DND-41 (cell line): ENCODE results near the gene BACH2.

ENCODE experiments used
- ATAC-seq: fragments of 200-7000 bp; cut with Tn5 transposase; 3 replicates; pipeline ENCODE4 v1.9.1; 2021; ENCODE audit warnings: low read depth; ENCODE audit not compliant: insufficient read depth
- DNase-seq: peaks from one replicate; pipeline ENCODE4 v3.0.0-alpha.2; 2020
- H2AFZ ChIP-seq: 2 replicates; pipeline ENCODE4 v1.6.0; 2012; ENCODE audit warnings: low read depth, low read length
- H3K27ac ChIP-seq: 2 replicates; pipeline ENCODE4 v1.5.1; 2012; ENCODE audit warnings: low read length, inconsistent platforms
- H3K27me3 ChIP-seq: fragments of 200-600 bp; sonication (generic); 2 replicates; pipeline ENCODE4 v1.6.0; 2012; ENCODE audit warnings: low read length, mild to moderate bottlenecking, inconsistent platforms; ENCODE audit not compliant: insufficient read depth, poor library complexity
- H3K36me3 ChIP-seq: 2 replicates; pipeline ENCODE4 v1.5.1; 2012; ENCODE audit warnings: low read length, inconsistent platforms; ENCODE audit not compliant: insufficient read depth
- H3K4me1 ChIP-seq: 2 replicates; pipeline ENCODE4 v1.5.1; 2012; ENCODE audit warnings: mild to moderate bottlenecking, low read length; ENCODE audit not compliant: insufficient read depth
- H3K4me2 ChIP-seq: 2 replicates; pipeline ENCODE4 v1.6.0; 2012; ENCODE audit warnings: mild to moderate bottlenecking, moderate library complexity, low read length, inconsistent platforms; ENCODE audit not compliant: insufficient read depth
- H3K4me3 ChIP-seq, 2 experiments: fragments of 200-600 bp in 1 of 2; shearing (Covaris generic) in 1 of 2; 2 replicates each; pipeline ENCODE4 v1.5.1; 2012 to 2016; ENCODE audit warnings: inconsistent platforms in 2 of 2, low read length in 2 of 2, mild to moderate bottlenecking in 2 of 2, low read depth in 1 of 2, moderate library complexity in 1 of 2
- H3K79me2 ChIP-seq: 2 replicates; pipeline ENCODE4 v1.6.0; 2012; ENCODE audit warnings: low read length, inconsistent platforms; ENCODE audit not compliant: insufficient read depth
- H3K9ac ChIP-seq: 2 replicates; pipeline ENCODE4 v1.6.0; 2012; ENCODE audit warnings: low read depth, mild to moderate bottlenecking, inconsistent platforms, low read length, moderate library complexity
- H3K9me3 ChIP-seq: 2 replicates; pipeline ENCODE4 v1.5.1; 2012; ENCODE audit warnings: low read length, moderate library complexity, mild to moderate bottlenecking, inconsistent platforms; ENCODE audit not compliant: insufficient read depth, severe bottlenecking
- H4K20me1 ChIP-seq: 2 replicates; pipeline ENCODE4 v1.6.0; 2012; ENCODE audit warnings: low read length; ENCODE audit not compliant: insufficient read depth
- EZH2 ChIP-seq: IDR thresholded peaks from 3 replicates; pipeline ENCODE4 v1.6.1; 2012; ENCODE audit warnings: borderline replicate concordance, low read depth, mild to moderate bottlenecking, moderate library complexity, low read length, inconsistent platforms; ENCODE audit not compliant: severe bottlenecking
- TF ChIP-seq, protein P1 (sequence below): IDR thresholded peaks from 2 replicates; pipeline ENCODE4 v1.5.1; 2012; ENCODE audit warnings: borderline replicate concordance, low read length, moderate library complexity, mild to moderate bottlenecking; ENCODE audit not compliant: poor library complexity, severe bottlenecking; ENCODE audit errors: extremely low read depth

BACH2 gene

DNA sequence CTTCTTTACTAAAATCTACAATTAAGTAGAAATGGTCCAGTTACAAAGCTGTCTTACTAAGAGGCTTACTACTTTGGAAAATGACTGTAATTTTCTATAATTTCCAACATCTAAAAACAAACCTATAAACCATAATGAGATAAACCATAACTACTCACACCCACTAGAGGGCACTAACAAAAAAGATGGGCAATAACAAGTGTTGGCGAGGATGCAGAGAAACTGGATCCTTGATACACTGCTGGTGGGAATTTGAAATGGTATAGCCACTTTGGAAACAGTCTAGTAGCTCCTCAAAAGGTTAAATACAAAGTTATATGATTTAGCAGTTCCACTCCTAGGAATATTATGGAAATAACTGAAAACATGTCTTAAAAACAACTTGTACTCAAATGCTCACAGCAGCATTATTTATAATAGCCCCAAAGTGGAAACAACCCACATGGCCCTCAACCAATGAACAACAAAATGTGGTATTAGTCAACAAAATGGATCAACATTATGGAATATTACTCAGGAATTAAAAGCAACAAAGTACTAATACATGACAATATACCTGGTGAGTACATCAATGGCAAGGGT is 351.7 kb downstream of the BACH2 start:
- Histone ChIP-seq H3K4me3 (no peak overlapping the region), H3K27me3 (no peaks in the 10 kb centered on the region), H3K36me3 (peaks cover 3% of the 10 kb centered on the region; the same call in 1 of the 2 replicates), H3K9ac (no peak overlapping the region), H2AFZ (no peak overlapping the region), H3K4me1 (peaks cover 11% of the 10 kb centered on the region), H4K20me1 (no peaks in the 10 kb centered on the region), H3K27ac (no peak overlapping the region), H3K9me3 (no peaks in the 10 kb centered on the region), H3K79me2 (no peaks in the 10 kb centered on the region), H3K4me2 (no peak overlapping the region)
- DNase-seq = no peak
- TF ChIP-seq, protein P1, sequence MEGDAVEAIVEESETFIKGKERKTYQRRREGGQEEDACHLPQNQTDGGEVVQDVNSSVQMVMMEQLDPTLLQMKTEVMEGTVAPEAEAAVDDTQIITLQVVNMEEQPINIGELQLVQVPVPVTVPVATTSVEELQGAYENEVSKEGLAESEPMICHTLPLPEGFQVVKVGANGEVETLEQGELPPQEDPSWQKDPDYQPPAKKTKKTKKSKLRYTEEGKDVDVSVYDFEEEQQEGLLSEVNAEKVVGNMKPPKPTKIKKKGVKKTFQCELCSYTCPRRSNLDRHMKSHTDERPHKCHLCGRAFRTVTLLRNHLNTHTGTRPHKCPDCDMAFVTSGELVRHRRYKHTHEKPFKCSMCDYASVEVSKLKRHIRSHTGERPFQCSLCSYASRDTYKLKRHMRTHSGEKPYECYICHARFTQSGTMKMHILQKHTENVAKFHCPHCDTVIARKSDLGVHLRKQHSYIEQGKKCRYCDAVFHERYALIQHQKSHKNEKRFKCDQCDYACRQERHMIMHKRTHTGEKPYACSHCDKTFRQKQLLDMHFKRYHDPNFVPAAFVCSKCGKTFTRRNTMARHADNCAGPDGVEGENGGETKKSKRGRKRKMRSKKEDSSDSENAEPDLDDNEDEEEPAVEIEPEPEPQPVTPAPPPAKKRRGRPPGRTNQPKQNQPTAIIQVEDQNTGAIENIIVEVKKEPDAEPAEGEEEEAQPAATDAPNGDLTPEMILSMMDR = peak; percentile 57
- no peak for TF ChIP-seq EZH2
- ATAC-seq = no peak

DNA sequence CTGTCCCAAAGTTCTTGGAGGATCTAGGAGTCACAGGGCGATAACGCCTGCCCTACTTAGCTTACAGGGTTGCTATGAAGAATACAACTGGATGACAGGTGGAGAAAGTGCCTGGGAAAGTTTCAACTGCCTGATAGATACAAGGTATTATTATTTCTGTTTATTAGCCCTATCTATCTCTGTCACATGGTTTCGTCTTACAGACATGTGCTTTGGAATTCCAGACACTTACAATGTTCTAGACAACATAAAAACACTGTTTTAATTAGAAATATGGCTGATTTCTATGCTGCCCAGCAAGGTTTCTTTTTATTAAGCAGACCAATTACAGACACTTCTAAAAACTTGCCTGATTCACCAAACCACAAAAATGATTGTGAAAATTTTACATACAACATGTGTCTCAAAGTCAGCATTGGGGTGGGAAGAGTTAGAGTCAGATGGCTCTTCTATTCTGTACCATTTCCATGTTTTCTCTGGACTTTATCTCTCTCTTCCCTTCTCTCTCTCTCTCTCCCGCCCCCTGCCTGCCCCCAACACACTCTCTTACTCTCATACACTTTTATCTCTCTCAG is 352.4 kb downstream of the BACH2 start:
- Histone ChIP-seq H3K79me2 (no peaks in the 10 kb centered on the region), H4K20me1 (no peaks in the 10 kb centered on the region)
- ATAC-seq = no peak

DNA sequence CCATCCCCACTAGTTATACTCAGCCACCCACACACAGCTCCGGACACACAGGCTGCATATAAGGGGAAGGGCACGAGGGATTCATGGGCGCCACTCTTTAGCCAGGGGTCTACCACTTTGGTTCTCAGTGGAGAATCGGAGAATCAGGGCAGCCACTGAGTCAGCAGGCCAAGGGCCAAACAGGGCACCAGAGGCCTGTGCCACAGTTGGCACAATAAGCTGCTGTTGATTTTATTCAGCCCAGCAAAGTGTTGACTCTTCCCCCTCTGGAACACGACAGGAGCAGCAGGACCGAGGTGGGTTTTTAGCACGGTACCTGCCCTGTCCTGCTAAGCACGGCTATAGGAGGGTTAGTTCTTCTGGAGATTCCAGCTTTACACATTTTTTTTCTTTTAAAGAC is 354.0 kb downstream of the BACH2 start:
- Histone ChIP-seq H3K27ac (no peak overlapping the region), H3K4me1 (peaks cover 11% of the 10 kb centered on the region), H3K36me3 (no peaks in the 10 kb centered on the region), H2AFZ (no peak overlapping the region), H3K9me3 (no peaks in the 10 kb centered on the region), H4K20me1 (no peaks in the 10 kb centered on the region), H3K27me3 (no peaks in the 10 kb centered on the region), H3K79me2 (no peaks in the 10 kb centered on the region), H3K4me2 (no peak overlapping the region), H3K9ac (no peak overlapping the region), H3K4me3 (no peak overlapping the region)
- no peak for DNase-seq
- no peak for ATAC-seq
- TF ChIP-seq EZH2 = no peak
- TF ChIP-seq, protein P1 = no peak

More for the DNA sequence above, 352.4 kb downstream of the BACH2 start:
- DNase-seq = no peak
- Histone ChIP-seq H3K27me3 (no peaks in the 10 kb centered on the region), H3K36me3 (no peaks in the 10 kb centered on the region), H3K9me3 (no peaks in the 10 kb centered on the region), H3K4me3 (no peak overlapping the region), H3K4me1 (peaks cover 11% of the 10 kb centered on the region), H2AFZ (no peak overlapping the region), H3K4me2 (no peak overlapping the region), H3K9ac (no peak overlapping the region), H3K27ac (no peak overlapping the region)
- no peak for TF ChIP-seq EZH2

DNA sequence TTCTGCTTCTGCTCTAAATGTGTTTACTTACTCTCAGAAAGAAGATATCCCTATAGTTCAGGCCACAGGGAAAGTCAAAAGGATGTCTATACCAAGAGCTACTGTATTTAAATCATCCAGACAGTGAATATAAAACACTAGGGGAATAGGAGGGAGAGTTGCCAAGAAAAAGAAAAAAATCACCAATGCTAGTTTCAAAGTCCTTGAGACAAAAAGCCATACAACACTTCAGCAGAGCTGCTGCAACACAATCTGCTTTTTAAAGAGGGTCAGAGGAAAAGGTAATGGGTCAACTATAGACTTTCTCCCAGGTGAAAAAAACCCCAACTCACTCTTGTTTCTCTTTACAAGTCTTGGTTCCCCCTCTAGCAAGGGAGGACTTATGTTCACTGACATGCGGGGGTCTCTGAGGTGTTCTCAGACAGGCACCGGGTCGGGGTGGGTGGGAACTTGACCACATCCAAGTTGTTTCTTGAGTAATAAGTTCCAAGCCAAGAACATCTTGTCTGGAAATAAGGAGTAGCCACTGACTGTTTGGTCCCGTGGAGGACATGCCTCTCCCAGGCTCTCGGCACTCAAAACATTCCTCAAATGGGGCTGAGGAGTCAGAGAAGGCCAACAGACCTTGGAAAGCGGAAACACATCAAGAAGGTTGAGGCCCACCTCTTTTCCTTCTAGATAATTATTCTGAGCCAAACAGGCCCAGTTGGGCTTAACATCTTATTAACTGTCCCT is 354.7 kb downstream of the BACH2 start:
- Histone ChIP-seq H3K4me3 (no peak overlapping the region), H3K36me3 (no peaks in the 10 kb centered on the region), H3K79me2 (no peaks in the 10 kb centered on the region), H3K9ac (no peak overlapping the region), H4K20me1 (no peaks in the 10 kb centered on the region), H2AFZ (no peak overlapping the region), H3K27ac (no peak overlapping the region), H3K4me1 (peaks cover 11% of the 10 kb centered on the region), H3K4me2 (no peak overlapping the region), H3K9me3 (no peaks in the 10 kb centered on the region), H3K27me3 (no peaks in the 10 kb centered on the region)
- TF ChIP-seq, protein P1 = no peak
- TF ChIP-seq EZH2 = no peak
- ATAC-seq = no peak
- DNase-seq = no peak
